ENCODE data around the gene ACTR1A. TPM values are rescaled to one million over a fixed set of nuclear protein-coding genes. Genes with fewer than 3 reads are reported as not detected.
A peak's percentile ranks its signal among the peaks of the same experiment; 100 is the strongest.

The ACTR1A gene
- total RNA-seq, 1 donor from 2014 or later: 66.1 TPM

DNA sequence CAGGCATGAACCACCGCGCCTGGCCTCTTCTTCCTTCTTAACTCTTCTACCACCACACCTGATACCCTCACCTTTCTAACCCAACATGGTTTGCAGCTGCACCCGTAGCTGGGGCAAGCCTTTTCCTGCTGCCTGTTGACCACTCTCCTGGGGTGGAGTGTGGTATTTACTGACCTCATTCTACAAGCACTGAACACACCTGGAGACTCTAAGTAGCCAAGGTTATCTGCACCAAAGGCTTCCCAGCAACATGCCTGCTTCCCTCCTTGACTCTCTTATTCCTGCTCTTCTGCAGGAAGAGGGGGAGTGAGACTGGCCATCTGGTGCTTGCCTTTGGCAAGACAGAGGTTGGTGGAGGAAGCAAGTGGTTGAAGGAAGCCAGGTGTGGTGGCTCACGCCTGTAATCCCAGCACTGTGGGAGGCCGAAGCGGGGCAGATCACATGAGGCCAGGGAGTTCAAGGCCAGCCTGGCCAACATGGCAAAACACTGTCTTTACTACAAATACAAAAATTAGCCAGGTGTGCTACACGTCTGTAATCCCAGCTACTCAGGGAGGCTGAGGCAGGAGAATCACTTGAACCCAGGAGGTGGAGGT lies 10.1 kb downstream of the ACTR1A start:
- intact Hi-C loops (cut with micrococcal nuclease): no loop called here
- H3K27ac Mint-ChIP-seq: no peak overlapping the region
- no peak overlapping the region for H3K4me3 Mint-ChIP-seq
- no peaks in the 10 kb centered on the region for H3K27me3 Mint-ChIP-seq (ENCODE audit: insufficient read depth)
- H3K36me3 Mint-ChIP-seq (ENCODE audit: low read depth): peaks cover 17% of the 10 kb centered on the region
- DNase-seq (ENCODE audit: low spot score): no peak
- no peaks in the 10 kb centered on the region for H3K9me3 Mint-ChIP-seq
- peaks cover 10% of the 10 kb centered on the region for H3K4me1 Mint-ChIP-seq (ENCODE audit: low read depth)

DNA sequence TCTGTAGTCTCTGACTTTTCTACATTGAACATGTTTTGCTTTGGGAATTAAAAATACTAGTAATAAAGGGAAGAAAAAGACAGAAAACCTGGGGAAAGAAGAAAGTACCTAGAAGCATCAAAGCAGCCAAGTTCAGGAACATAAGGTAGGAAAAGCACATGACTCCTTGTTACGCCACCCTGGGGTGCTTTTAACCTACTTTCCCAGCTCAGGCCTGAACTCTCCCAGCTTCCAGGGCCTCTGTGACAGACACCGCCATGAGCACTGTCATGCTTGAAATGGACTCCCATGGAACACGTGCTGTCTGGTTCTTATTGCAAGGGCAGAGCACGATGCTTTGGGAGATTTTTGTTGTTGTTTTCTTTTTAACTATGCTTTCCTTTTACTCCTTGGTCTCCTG lies 11.4 kb downstream of the ACTR1A start:
- Mint-ChIP-seq H3K9me3 (no peaks in the 10 kb centered on the region), H3K4me1 (ENCODE audit: low read depth) (peaks cover 10% of the 10 kb centered on the region), H3K4me3 (no peak overlapping the region), H3K27me3 (ENCODE audit: insufficient read depth) (no peaks in the 10 kb centered on the region), H3K27ac (no peak overlapping the region), H3K36me3 (ENCODE audit: low read depth) (peaks cover 17% of the 10 kb centered on the region)
- intact Hi-C loops (cut with micrococcal nuclease): no loop called here
- no peak for DNase-seq (ENCODE audit: low spot score)

DNA sequence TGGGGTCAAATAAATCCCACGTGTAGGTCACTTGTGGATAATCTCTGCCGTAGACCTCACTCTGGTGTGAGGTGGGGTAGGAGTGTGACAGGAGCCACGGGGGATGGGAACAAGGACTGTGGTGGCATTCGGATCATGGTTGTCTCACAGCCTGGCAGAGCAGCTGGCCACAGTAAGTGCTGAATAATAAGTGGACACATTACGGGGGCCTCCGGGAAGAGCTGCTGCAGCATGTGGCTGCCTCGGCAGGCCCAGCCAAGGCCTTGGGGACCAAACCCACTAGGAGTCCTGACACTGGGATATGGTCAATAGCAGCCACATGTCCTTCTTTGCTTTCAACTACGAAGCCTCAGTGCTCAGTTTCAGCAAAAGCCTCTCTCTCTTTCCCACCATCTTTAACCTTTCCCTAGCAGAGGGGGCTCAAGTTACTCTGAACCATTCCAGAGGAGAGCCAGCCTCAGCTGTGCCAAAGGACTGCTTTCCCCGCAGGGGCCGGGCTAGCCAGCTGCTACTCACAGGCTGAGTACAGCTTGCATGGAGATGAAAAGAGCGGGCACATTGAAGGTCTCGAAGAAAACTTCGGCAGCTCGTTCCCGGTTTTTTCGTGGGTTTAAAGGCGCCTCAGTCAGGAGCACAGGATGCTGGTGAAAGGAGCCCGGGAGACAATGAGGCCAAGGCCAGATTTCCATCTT lies 17.3 kb downstream of the ACTR1A start:
- no peak for DNase-seq (ENCODE audit: low spot score)
- Mint-ChIP-seq H3K36me3 (ENCODE audit: low read depth) (peaks cover 45% of the 10 kb centered on the region), H3K27ac (no peak overlapping the region), H3K4me3 (no peak overlapping the region), H3K4me1 (ENCODE audit: low read depth) (no peaks in the 10 kb centered on the region), H3K27me3 (ENCODE audit: insufficient read depth) (no peaks in the 10 kb centered on the region), H3K9me3 (no peaks in the 10 kb centered on the region)
- intact Hi-C loops (cut with micrococcal nuclease): no loop called here

DNA sequence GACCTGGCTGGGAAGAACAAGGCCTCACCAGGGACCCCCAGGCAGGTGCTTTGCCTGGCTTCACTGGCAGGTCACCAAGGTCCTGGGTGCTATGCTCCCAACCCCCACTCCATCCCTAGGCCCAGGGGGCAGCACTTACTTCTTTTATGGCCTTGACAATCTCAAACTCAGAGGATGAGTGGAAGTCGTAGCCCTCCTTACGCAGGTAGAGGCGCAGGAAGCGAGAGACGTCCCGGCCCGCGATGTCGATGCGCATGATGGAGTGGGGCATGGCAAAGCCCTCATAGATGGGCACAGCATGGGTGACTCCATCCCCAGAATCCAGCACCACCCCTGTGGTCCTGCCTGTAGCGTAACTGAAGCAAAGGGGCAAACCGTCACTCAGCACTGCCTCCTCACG lies 18.5 kb downstream of the ACTR1A start:
- peaks cover 45% of the 10 kb centered on the region for H3K36me3 Mint-ChIP-seq (ENCODE audit: low read depth)

DNA sequence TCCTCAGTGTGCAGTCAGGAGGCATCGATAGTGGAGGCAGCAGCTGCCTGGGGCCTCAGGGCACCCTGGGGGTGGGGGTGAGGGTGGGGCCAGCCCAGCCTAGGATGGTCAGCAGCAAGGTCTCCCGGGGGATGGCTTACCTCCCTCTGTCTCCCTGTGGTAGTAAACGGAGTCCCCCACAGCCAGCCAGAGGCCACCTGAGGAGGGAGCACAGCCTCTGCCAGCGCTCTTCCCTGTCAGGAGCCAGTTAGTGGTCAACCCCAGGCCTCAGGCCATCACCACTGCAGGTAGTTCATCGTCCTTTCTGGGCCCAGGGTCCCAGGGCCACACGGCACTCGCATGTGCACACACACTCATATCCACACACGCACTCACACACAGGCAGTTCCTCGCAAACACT lies 22.1 kb downstream of the ACTR1A start:
- no peak overlapping the region for H3K4me3 Mint-ChIP-seq
- H3K27me3 Mint-ChIP-seq (ENCODE audit: insufficient read depth): no peaks in the 10 kb centered on the region
- H3K4me1 Mint-ChIP-seq (ENCODE audit: low read depth): peaks cover 7% of the 10 kb centered on the region
- intact Hi-C loops (cut with micrococcal nuclease): no loop called here
- no peak overlapping the region for H3K27ac Mint-ChIP-seq
- peaks cover 32% of the 10 kb centered on the region for H3K36me3 Mint-ChIP-seq (ENCODE audit: low read depth)
- no peak for DNase-seq (ENCODE audit: low spot score)
- no peaks in the 10 kb centered on the region for H3K9me3 Mint-ChIP-seq

More for the DNA sequence above, 18.5 kb downstream of the ACTR1A start:
- H3K27ac Mint-ChIP-seq: no peak overlapping the region
- H3K4me3 Mint-ChIP-seq: no peak overlapping the region
- no peak for DNase-seq (ENCODE audit: low spot score)
- H3K4me1 Mint-ChIP-seq (ENCODE audit: low read depth): peaks cover 3% of the 10 kb centered on the region
- H3K9me3 Mint-ChIP-seq: no peaks in the 10 kb centered on the region
- H3K27me3 Mint-ChIP-seq (ENCODE audit: insufficient read depth): no peaks in the 10 kb centered on the region
- intact Hi-C loops (cut with micrococcal nuclease): no loop called here

DNA sequence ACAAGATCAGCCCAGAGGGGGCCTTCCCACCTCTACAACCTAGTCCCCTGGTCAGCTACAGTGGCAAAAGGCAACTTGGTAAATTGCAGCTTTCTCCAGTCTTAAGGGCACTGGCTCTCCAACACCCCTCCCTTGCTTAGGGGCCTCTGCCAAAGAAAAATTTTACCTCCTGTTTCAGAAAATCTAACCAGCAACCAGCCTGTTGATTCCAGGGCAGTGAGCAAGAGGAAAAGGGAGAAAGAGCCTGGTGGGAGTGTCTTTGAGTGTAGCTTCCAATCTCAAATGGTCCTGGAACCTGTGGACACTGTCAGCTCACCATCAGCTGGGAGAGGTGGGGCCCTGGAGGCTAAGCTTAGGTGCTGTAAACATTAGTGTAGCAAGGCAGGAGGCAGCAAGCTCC lies 22.9 kb downstream of the ACTR1A start:
- Mint-ChIP-seq H3K9me3 (no peaks in the 10 kb centered on the region), H3K27me3 (ENCODE audit: insufficient read depth) (no peaks in the 10 kb centered on the region), H3K4me1 (ENCODE audit: low read depth) (peaks cover 7% of the 10 kb centered on the region), H3K36me3 (ENCODE audit: low read depth) (peaks cover 30% of the 10 kb centered on the region), H3K27ac (no peak overlapping the region), H3K4me3 (no peak overlapping the region)
- no peak for DNase-seq (ENCODE audit: low spot score)
- intact Hi-C loops (cut with micrococcal nuclease): loop anchor here (1.0 kb wide), 8 partner anchors 18 to 310 kb away; partner anchors contain the start of genes ACTR1A and CUEDC2

DNA sequence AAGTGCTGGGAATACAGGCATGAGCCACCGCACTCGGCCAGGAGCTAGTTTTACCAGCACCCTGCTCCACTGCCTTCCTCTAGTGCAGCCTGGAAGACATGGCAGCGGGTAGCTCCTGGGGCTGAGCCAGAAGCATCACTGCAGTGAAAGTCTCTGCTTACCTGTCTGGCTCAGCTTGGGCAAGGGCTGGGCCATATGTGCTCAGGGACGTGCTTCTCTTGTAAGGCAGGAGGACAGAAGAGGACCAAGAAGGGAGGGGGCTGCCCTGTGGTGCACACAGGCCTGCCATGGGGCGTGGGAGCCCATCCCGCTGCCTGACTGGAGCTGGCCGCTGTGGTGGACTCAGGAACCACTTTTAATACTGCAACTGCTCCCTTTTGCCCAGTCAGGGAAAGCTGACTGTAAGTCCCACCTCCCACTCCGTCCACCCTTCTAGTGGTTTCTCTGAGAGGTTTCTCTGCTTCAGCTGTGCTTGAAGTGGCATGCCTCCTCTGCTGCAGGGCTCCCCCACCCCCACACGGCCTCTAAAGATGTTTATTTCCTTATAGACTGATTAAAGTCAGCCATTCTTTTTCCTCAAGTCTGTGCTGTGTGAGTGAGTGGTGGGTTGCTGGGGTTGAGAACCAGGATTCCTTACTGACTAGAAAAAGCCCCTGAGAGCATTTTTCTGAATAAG lies 25.9 kb downstream of the ACTR1A start:
- H3K36me3 Mint-ChIP-seq (ENCODE audit: low read depth): peaks cover 17% of the 10 kb centered on the region
- no peak for DNase-seq (ENCODE audit: low spot score)
- H3K27me3 Mint-ChIP-seq (ENCODE audit: insufficient read depth): no peaks in the 10 kb centered on the region
- H3K9me3 Mint-ChIP-seq: no peaks in the 10 kb centered on the region
- intact Hi-C loops (cut with micrococcal nuclease): no loop called here
- H3K4me3 Mint-ChIP-seq: no peak overlapping the region
- H3K27ac Mint-ChIP-seq: no peak overlapping the region
- H3K4me1 Mint-ChIP-seq (ENCODE audit: low read depth): peaks cover 15% of the 10 kb centered on the region

DNA sequence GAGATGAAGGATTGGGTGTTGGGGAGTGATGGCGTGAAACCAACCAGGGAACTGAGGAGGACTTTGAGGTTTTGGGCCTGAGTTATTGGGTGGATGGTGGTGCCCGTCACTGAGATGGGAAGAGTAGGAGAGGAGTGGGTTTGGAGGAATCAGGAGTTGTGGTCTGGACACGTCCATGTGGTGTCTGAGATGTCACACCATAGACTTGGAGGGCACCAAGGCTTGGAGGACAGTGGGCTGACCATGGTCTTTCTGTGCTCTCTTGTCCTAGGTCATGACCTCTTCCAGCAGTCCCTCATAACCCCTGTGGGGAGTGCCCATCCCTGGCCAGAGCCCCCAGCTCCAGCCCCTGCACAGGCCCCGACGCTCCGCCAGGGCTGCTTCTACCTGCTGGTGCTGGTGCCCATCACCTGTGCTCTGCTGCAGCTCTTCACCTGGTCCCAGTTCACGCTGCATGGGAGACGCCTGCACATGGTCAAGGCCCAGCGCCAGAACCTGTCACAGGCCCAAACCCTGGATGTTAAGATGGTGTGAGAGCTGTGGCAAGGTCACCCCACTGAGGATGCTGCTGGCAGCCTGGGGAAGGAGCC lies 27.0 kb downstream of the ACTR1A start:
- intact Hi-C loops (cut with micrococcal nuclease): no loop called here
- Mint-ChIP-seq H3K4me1 (ENCODE audit: low read depth) (peaks cover 15% of the 10 kb centered on the region), H3K4me3 (no peak overlapping the region), H3K27me3 (ENCODE audit: insufficient read depth) (no peaks in the 10 kb centered on the region), H3K27ac (no peak overlapping the region), H3K9me3 (no peaks in the 10 kb centered on the region), H3K36me3 (ENCODE audit: low read depth) (peaks cover 12% of the 10 kb centered on the region)
- no peak for DNase-seq (ENCODE audit: low spot score)

DNA sequence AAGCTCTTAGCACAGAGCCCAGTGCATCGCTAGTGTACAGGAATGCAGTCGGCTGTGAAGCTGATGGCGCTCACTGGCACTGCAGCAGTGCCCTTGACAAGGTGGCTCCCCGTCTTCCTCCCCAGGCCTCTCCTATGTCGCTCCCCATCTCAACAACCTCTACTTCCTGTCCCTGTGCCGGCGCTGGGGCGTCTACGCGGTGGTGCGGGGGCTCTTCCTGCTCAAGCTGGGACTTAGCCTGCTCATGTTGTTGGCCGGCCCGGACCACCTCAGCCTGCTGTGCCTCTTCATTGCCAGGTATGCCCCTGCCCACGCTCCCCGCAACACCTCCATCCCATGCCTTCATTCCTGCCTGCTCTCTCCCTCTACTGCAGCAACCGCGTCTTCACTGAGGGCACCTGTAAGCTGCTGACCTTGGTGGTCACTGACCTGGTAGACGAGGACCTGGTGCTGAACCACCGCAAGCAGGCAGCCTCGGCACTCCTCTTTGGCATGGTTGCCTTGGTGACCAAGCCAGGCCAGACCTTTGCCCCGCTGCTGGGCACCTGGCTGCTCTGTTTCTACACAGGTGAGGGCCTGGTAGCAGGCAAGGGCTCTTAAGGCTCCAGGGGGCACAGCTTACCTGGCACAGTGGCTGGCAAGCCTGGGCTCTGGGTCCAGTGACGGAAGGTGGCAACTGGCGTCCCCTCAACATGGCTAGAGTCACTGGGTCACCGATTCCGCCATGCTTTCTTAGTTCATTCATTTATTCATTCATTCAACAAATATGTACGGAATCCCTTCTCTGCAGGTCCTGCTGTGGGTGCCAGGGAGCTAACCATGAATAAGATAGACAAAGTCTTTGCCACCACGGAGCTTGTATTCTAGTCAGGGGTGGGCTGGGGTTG lies 28.8 kb downstream of the ACTR1A start:
- intact Hi-C loops (cut with micrococcal nuclease): no loop called here
- H3K36me3 Mint-ChIP-seq (ENCODE audit: low read depth): peaks cover 6% of the 10 kb centered on the region

DNA sequence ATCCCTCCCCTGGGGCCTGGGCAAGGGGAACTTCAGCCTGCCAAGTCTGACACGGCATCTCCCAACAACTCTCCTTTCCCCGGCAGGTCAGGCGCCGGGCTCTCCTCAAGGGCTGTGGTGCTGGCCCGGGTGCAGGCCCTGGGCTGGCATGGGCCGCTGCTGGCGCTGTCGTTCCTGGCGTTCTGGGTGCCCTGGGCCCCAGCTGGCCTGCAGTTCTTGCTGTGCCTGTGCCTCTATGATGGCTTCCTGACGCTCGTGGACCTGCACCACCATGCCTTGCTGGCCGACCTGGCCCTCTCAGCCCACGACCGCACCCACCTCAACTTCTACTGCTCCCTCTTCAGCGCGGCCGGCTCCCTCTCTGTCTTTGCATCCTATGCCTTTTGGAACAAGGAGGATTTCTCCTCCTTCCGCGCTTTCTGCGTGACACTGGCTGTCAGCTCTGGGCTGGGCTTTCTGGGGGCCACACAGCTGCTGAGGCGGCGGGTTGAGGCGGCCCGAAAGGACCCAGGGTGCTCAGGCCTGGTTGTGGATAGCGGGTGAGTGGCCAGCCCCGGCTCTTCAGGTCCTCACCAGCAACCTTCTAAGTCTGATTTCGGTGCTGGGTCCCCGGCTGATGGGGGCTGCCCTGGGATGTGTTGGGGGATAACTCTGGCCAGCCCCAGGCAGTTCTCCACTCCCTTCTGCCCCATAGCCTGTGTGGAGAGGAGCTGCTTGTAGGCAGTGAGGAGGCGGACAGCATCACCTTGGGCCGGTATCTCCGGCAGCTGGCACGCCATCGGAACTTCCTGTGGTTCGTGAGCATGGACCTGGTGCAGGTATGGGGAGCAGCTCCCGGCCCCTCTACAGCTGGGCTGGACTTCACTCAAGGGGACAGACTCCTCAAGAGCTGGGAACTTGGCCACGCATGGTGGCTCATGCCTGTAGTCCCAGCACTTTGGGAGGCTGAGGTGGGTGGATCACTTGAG lies 31.6 kb downstream of the ACTR1A start:
- Mint-ChIP-seq H3K4me1 (ENCODE audit: low read depth) (peaks cover 13% of the 10 kb centered on the region), H3K36me3 (ENCODE audit: low read depth) (peaks cover 9% of the 10 kb centered on the region), H3K9me3 (no peaks in the 10 kb centered on the region), H3K4me3 (no peak overlapping the region), H3K27ac (no peak overlapping the region), H3K27me3 (ENCODE audit: insufficient read depth) (no peaks in the 10 kb centered on the region)
- intact Hi-C loops (cut with micrococcal nuclease): no loop called here
- no peak for DNase-seq (ENCODE audit: low spot score)

More for the DNA sequence above, 28.8 kb downstream of the ACTR1A start:
- H3K27ac Mint-ChIP-seq: peak overlapping the region; percentile 10
- DNase-seq (ENCODE audit: low spot score): no peak
- no peaks in the 10 kb centered on the region for H3K9me3 Mint-ChIP-seq
- no peak overlapping the region for H3K4me3 Mint-ChIP-seq
- H3K4me1 Mint-ChIP-seq (ENCODE audit: low read depth): peaks cover 14% of the 10 kb centered on the region
- no peaks in the 10 kb centered on the region for H3K27me3 Mint-ChIP-seq (ENCODE audit: insufficient read depth)

DNA sequence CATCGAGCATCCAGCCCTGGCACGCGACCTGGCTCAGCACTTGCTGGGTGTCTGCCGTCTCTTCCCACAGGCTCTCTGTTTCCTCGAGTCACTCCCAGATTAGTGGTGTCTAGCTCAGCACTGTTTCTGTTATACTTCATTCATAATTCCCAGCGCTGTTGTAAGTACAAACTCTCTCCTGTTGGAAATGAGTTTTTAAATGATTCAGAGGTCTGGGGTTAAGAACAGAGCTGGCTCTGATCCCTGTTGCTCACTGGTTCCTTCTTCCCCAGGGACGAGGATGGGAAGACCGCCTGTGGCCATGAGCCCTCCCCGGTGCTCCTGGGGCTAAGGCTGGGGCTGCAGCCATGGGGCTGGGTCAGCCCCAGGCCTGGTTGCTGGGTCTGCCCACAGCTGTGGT lies 33.8 kb downstream of the ACTR1A start:
- H3K9me3 Mint-ChIP-seq: no peaks in the 10 kb centered on the region
- H3K27me3 Mint-ChIP-seq (ENCODE audit: insufficient read depth): no peaks in the 10 kb centered on the region
- no peak overlapping the region for H3K4me3 Mint-ChIP-seq
- H3K36me3 Mint-ChIP-seq (ENCODE audit: low read depth): peaks cover 6% of the 10 kb centered on the region
- H3K4me1 Mint-ChIP-seq (ENCODE audit: low read depth): peaks cover 12% of the 10 kb centered on the region
- intact Hi-C loops (cut with micrococcal nuclease): no loop called here
- H3K27ac Mint-ChIP-seq: no peak overlapping the region
- DNase-seq (ENCODE audit: low spot score): no peak
